HG02588 (cell line): Measurements from ENCODE around the gene UBTD2.

Experiments used
- ATAC-seq: cut with Tn5 transposase; IDR thresholded peaks from one replicate; pipeline ENCODE4 v1.9.1; 2021; ENCODE audit warnings: mild to moderate bottlenecking, moderate library complexity; ENCODE audit not compliant: unreplicated experiment

UBTD2 gene

DNA sequence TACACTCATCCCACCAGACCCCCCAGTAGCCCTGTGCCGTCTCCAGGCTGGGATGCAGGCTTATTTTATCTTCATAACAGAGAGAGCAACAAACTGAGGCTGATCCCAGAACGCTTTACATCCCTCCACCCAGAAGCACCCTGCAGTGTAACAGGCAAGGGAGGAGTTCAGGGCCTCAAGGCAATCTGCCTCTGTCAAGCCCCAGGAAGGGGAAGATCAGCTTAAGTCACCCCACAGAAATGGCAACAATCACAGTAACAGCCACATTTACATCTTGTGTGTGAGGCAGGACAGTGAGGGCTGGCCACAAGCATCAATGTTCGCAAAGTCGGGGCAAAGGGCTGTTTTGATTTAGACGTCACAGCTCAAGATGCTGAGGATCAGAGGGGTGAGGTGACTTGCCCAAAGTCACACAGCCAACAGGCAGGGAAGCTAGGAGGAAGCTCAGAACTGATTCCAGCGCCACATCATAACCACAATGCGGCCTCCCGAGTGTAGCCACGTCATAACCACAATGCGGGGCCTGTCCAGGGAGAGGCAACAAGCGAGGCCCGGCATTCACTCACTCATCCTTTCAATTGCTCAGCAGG, 109.9 kb downstream of the UBTD2 start:
- no peak for ATAC-seq

DNA sequence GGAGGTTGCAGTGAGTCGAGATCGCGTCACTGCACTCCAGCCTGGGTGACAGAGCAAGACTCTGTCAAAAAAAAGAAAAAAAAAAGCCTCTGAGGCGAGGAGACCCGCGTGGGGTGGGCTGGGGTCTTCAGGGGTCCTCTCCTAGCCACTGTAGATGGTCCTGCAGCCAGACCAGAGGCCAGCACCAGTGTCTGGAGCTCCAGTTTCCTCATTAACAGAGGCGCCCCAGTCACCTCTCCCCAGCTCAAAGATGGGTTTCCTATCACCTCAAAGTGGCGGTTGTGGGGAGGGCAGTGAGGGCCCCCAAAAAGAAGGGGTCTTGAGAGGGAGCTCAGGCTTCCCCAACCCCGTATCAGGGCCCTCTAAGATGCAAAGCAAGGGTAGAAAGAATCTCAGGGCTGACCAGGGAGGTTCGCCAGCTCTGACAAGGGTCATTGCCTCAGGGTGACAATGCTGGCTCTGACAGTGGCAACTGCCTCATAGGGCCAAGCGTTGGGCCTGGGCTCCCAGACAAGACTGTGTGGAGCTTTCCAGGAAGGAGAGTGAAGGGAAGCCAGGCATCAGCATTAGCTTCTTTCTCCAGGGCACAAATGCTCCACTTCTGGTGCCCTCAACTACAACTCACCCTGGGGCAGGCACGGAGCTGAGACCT, 110.5 kb downstream of the UBTD2 start:
- ATAC-seq, result no peak

GRCh38 chr5:172171118-172171517, 112.4 kb downstream of the UBTD2 start:
- ATAC-seq, result no peak

- no peak for ATAC-seq
These were observed 113.3 kb downstream of the UBTD2 start for GRCh38 chr5:172170251-172170701.

DNA sequence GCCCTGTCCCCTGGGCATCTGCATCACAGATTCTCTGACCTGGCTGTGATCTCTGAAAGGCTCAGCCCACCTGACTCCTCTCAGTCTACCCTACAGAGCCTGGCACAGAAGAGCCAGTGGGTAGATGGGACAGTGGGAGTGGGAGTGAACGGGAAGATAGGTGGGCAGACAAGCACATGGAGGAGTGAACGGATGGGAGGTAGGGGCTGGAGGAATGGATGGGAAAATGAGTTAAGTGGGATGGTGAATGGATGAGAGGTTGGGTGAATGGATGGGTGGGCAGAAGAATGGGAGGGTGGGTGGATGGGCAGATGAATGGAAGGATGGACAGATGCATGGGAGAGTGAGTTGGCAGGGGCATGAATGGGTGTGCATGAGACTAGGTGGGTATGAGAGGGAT, 114.3 kb downstream of the UBTD2 start:
- no peak for ATAC-seq

DNA sequence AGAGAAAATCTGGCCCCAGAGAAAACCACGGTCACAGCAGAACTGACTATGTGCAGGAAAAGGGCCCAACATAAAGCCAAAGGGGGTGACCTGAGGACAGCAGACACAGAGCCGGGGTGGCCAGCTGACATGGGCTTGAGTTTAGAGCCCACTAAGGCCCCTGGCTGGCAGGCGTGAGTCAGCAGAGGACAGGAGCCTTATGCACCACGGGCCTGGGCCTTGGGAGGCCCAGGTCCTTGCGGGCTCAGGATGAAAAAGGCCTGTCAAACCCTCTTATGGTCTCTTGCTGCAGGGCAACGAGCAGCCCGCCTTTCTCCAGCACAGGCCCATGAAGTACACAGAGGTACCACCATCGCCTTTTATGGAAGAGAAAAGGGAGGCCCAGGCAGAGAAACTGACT, 115.3 kb downstream of the UBTD2 start:
- no peak for ATAC-seq

GRCh38 chr5:172167895-172168294, 115.7 kb downstream of the UBTD2 start:
- no peak for ATAC-seq

- ATAC-seq, result no peak
These were observed 117.3 kb downstream of the UBTD2 start for GRCh38 chr5:172166030-172166826.

- peak; percentile 86 for ATAC-seq
These were observed 118.1 kb downstream of the UBTD2 start for GRCh38 chr5:172165465-172165864.

- ATAC-seq, result no peak
These were observed 118.8 kb downstream of the UBTD2 start for GRCh38 chr5:172164769-172165212.

- ATAC-seq, result no peak
These were observed 120.2 kb downstream of the UBTD2 start for GRCh38 chr5:172163346-172163745.

GRCh38 chr5:172162987-172163343, 120.6 kb downstream of the UBTD2 start:
- no peak for ATAC-seq

- no peak for ATAC-seq
These were observed 121.1 kb downstream of the UBTD2 start for GRCh38 chr5:172162323-172162986.

DNA sequence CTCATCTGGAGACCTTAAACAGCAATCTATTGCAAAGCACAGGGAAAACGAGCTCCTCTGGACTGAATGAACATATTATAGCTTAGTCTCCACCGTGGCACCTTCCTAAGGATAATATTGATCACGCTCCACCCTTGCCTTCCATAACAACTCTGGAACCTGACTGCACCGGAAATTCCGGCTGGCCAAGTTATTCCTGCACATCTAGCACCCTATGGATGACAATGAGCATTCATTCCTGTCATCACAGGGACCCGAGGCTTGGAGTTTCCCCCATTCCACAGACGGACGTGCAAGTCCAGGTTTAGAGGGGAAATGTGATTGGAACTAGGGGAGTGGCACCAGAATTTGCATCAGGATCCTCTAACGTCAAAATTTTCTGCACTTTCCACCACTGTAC, 123.1 kb downstream of the UBTD2 start:
- ATAC-seq, result no peak
